ENCODE results near the gene RBBP7. TPM values are rescaled to one million over a fixed set of nuclear protein-coding genes. Genes with fewer than 3 reads are reported as not detected.
"Not testable (repeated sequence)": the region's sequence is repeated elsewhere in the genome, so short reads cannot be mapped to it uniquely, and the experiment has no call there.

The RBBP7 gene
- total and polyA plus RNA-seq, 10 of the 15 experiments (the other 5 are each of a cell fraction or from before 2014, with no cell fraction given) = 95.3 to 277 (median 194) TPM

DNA sequence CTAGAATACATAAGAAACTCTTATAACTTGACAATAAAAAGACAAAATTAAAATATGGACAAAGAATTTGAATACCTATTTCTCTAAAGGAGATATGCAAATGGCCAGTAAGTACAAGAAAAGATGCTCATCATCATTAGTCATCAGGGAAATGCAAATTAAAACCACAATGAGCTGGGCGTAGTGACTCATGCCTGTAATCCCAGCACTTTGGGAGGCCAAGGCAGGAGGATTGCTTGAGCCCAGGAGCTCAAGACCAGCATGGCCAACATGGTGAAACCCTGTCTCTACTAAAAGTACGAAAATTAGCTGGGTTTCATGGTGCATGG lies 14.1 kb downstream of the RBBP7 start:
- intact Hi-C loops (cut with micrococcal nuclease; ENCODE audit: unreplicated experiment); BruUV-seq (replicated peaks); H3K4me1 ChIP-seq (ENCODE audit: control insufficient read depth, insufficient read depth, low read length); H3K4me3 ChIP-seq; DNase-seq (ENCODE audit: low read depth, low spot score); in situ Hi-C loops (cut with MboI); H3K79me2 ChIP-seq (ENCODE audit: control insufficient read depth, insufficient read depth, low read length); H4K20me1 ChIP-seq (ENCODE audit: control insufficient read depth, insufficient read depth); H3K9ac ChIP-seq (ENCODE audit: control insufficient read depth, insufficient read depth, low read length); H3K36me3 ChIP-seq (ENCODE audit: control insufficient read depth in 2 of 2, insufficient read depth in 2 of 2, low read length in 1 of 2); H3K9me3 ChIP-seq (replicated peaks; ENCODE audit: control insufficient read depth, insufficient read depth, low read length); H3K4me2 ChIP-seq (ENCODE audit: control insufficient read depth, insufficient read depth); FAIRE-seq; H3K27ac ChIP-seq (ENCODE audit: control insufficient read depth, insufficient read depth); H3K27me3 ChIP-seq (replicated peaks in 1 of 2; ENCODE audit: control insufficient read depth in 2 of 2, insufficient read depth in 2 of 2, low read length in 1 of 2); H2AFZ ChIP-seq (ENCODE audit: control insufficient read depth, low read depth, low read length): not testable (repeated sequence)
- 19% methylated on average over 2 of the region's 2 CpGs for WGBS (ENCODE audit: insufficient coverage, insufficient replicate concordance, low lambda C conversion rate, missing lambda C conversion rate)
- 0 out of 2 replicates have a peak, but pooled peaks have one; percentile 26 for TF ChIP-seq ATF7 (IDR thresholded peaks at IDR 0.05; ENCODE audit: low read depth)
- peak; percentile 52; the same call in 1 of the 2 replicates for TF ChIP-seq RUNX3 (IDR thresholded peaks at IDR 0.05; ENCODE audit: low read length)
- peak; percentile 36; the same call in 1 of the 3 replicates for TF ChIP-seq POU2F2 (IDR thresholded peaks at IDR 0.05; ENCODE audit: borderline replicate concordance, low read depth, low read length)
- TF ChIP-seq JUNB (IDR thresholded peaks at IDR 0.05) = peak; percentile 47
- ChIA-PET POLR2A (interaction anchor here (0.6 to 1.5 kb wide), 3 partner anchors 11 to 48 kb away, joined by 4 to 6 read pairs (median 4); no protein-coding TSS in a partner anchor), RAD21 (ENCODE audit: unreplicated experiment) (interaction anchor here (1.2 kb wide), 1 partner anchor 27 kb away, joined by 4 read pairs; no protein-coding TSS in a partner anchor), CTCF (interaction anchor here (0.7 to 1.5 kb wide), 4 partner anchors 26 to 190 kb away, joined by 3 to 4 read pairs (median 4); no protein-coding TSS in a partner anchor), SMC1A (ENCODE audit: uncharacterized antibody, unreplicated experiment) (interaction anchor here (1.0 to 2.2 kb wide), 6 partner anchors 8 to 190 kb away, joined by 3 to 8 read pairs (median 4); no protein-coding TSS in a partner anchor)
- peak; percentile 61 for ATAC-seq

DNA sequence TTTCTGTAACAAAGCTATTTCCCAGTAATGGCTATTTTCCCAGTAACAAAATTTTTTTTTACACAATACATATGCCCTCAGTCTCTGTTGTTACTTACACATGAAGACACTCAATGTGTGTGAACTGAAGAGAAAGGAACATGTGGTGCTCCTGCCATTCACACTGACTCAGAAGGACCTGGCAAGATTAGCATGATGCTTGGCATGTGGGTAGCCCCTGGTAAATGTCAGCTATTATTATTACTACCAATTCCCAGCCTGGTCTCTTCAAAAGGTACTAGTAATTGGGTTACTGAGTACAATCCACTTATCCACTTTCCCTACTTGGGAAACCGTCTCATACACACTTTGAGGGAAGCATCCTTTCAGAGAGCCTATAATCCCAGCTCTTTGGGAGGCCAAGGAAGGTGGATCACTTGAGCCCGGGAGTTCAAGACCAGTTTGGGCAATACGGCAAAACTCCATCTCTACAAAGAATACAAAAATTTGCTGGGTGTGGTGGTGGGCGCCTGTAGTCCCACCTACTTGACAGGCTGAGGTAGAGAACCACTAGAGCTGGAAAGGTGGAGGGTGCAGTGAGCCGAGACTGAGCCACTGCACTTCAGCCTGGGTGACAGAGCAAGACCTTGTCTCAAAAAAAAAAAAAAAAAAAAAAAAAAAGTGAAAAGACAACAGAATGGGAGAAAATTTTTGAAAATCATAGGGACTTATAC lies 14.6 kb downstream of the RBBP7 start:
- H3K79me2 ChIP-seq (ENCODE audit: control insufficient read depth, insufficient read depth, low read length) = no peaks in the 10 kb centered on the region; the same call in none of the 2 replicates
- intact Hi-C loops (cut with micrococcal nuclease; ENCODE audit: unreplicated experiment) (no loop called here), in situ Hi-C loops (cut with MboI) (no loop called here)
- no TSS peak for BruUV-seq (replicated peaks)
- no peaks in the 10 kb centered on the region for H3K4me1 ChIP-seq (ENCODE audit: control insufficient read depth, insufficient read depth, low read length)
- no peak overlapping the region for H3K4me2 ChIP-seq (ENCODE audit: control insufficient read depth, insufficient read depth)
- H3K27ac ChIP-seq (ENCODE audit: control insufficient read depth, insufficient read depth) = no peak overlapping the region
- WGBS (ENCODE audit: insufficient coverage, insufficient replicate concordance, low lambda C conversion rate, missing lambda C conversion rate) = 73% methylated on average over 5 of the region's 5 CpGs
- H3K4me3 ChIP-seq = no peak overlapping the region
- H4K20me1 ChIP-seq (ENCODE audit: control insufficient read depth, insufficient read depth) = peaks cover 3% of the 10 kb centered on the region; the same call in 1 of the 2 replicates
- no peaks in the 10 kb centered on the region for H3K27me3 ChIP-seq (replicated peaks in 1 of 2; ENCODE audit: control insufficient read depth in 2 of 2, insufficient read depth in 2 of 2, low read length in 1 of 2)
- ATAC-seq = peak; percentile 47
- no peak overlapping the region for H3K9ac ChIP-seq (ENCODE audit: control insufficient read depth, insufficient read depth, low read length)
- ChIA-PET CTCF (interaction anchor here (1.5 kb wide), 1 partner anchor 191 kb away, joined by 4 read pairs; no protein-coding TSS in a partner anchor), POLR2A (interaction anchor here (0.6 to 1.5 kb wide), 3 partner anchors 12 to 48 kb away, joined by 4 to 6 read pairs (median 4); no protein-coding TSS in a partner anchor), RAD21 (ENCODE audit: unreplicated experiment) (interaction anchor here (1.2 kb wide), 1 partner anchor 27 kb away, joined by 4 read pairs; no protein-coding TSS in a partner anchor), SMC1A (ENCODE audit: uncharacterized antibody, unreplicated experiment) (interaction anchor here (1.0 to 1.7 kb wide), 5 partner anchors 8 to 159 kb away, joined by 3 to 8 read pairs (median 4); no protein-coding TSS in a partner anchor)
- peaks cover 4 to 6% of the 10 kb centered on the region in 2 experiments for H3K36me3 ChIP-seq (ENCODE audit: control insufficient read depth in 2 of 2, insufficient read depth in 2 of 2, low read length in 1 of 2)
- no peaks in the 10 kb centered on the region; the same call in 1 of the 3 replicates for H3K9me3 ChIP-seq (replicated peaks; ENCODE audit: control insufficient read depth, insufficient read depth, low read length)
- no peak for DNase-seq (ENCODE audit: low read depth, low spot score)
- 0 out of 2 replicates have a peak, but pooled peaks have one; percentile 18 for TF ChIP-seq ZNF384 (IDR thresholded peaks at IDR 0.05; ENCODE audit: borderline replicate concordance, low read depth, low read length)
- TF ChIP-seq CBFB (IDR thresholded peaks at IDR 0.05; ENCODE audit: low read depth) = no peak
- no peak overlapping the region for H2AFZ ChIP-seq (ENCODE audit: control insufficient read depth, low read depth, low read length)
- FAIRE-seq = no peak

All from GM12878 (cell line).